HT1080 (cell line): Measurements from ENCODE around the gene GALNT6. TPM values are rescaled to one million over a fixed set of nuclear protein-coding genes. Genes with fewer than 3 reads are reported as not detected.

Experiments
- DNase-seq: peaks from one replicate; pipeline ENCODE4 v3.0.0-alpha.2; 2015; ENCODE audit warnings: low read depth
- total RNA-seq: library from RNA; depleted of rRNA; stranded (reverse); fragments of >200 nt; shearing (Covaris generic); gene quantifications from 2 replicates; pipeline ENCODE4 v1.2.3, GENCODE V29; 2014

The GALNT6 gene
- total RNA-seq, 1 experiment from 2014 or later: 58.9 TPM

- DNase-seq: peak; percentile 90
Observed at GRCh38 chr12:51383269-51383905, 7.8 kb downstream of the GALNT6 start.

DNA sequence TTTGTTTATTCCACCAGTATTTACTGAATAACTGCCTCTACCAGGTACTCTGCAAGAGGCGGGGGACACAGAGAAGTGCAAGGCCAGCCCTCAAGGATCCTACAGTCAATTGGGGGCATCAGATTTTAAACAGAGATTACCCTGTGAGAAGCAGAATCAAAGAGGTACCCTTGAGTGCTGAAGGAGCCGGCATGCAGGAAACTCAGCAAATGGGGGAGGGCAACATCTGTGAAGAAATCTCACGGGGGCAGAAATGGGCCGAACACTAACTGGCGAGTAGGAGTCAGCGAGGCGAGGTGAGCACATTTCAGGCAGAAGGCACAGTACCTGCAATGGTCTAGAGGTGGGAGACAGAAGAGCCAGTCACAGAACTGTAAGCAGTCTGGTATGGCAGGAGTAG, 9.0 kb downstream of the GALNT6 start:
- no peak for DNase-seq

DNA sequence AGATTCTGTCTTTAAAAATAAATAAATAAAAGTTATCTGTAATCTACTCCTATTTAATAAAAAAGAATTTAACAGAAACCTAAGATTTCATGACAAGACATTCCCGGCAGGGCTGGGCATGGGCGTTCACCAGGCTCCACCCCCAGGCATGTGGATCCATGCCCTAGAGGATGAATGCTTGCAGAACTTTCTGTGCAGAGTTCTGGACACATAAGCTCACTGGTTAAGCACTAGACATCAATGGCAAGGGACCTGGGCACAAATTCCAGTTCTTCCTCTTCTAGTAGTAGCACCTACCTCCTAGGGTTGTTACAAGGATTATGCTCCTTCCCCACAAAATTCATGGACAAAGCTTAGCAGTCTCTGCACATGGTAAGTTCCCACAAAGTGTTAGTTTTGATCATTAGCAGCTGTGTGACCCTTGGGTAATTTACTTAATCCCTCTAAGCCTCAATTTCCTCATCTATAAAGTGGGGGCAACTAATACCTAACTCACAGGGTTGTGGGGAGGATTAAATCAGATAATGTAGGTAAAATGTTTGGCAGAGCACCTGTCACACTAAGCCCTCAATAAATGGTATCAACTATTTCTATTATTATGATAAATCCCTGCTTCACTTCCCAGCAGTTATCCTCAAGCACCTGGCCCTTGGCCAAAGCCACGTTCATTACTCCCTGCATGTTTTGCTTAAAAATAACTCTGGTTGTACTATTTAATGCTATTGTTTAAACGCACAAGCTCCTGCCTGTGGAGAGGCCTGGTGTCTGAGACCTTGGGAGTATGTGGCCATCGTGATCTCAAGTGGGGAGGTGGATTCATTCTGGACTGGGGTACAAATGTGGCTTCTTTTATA, 9.8 kb downstream of the GALNT6 start:
- DNase-seq: no peak

DNA sequence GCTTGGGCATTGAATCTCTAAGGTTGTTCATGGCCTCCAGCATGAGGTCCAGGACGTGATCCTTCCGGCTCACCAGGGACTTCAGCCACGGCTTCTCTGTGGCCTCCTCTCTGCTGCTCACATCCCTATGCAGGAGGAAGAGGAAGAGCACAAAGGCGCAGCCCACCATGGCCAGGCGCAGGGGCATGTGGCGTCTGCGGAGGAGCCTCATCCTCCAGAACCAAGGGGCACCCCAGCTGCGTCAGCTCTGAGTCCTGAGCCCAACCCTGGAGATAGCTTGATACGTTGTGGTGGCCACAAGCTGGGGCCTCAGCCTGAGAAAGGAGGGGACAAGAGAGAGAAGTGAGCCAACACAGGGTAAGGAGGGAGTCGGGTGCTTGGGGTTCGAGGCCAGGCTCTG, 11.6 kb downstream of the GALNT6 start:
- no peak for DNase-seq

DNA sequence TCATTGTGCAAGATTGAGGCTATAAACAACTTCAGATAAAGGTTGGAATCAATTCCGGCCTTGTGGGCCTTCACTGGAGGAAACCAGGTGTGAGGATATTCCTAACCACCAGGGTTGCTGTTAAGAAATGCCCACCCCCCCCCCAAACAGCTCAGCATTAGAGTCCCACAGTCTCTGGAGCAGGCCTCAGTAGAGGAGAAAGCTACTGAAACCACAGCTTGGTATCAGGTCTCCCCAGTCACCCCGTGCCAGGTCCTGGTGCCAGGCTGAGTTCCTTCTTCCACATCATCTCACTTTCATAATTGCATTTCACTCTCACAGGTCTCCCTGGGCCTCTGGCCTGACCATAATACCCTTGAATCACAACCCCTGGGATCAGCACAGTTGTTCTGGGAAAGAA, 12.5 kb downstream of the GALNT6 start:
- no peak for DNase-seq

DNA sequence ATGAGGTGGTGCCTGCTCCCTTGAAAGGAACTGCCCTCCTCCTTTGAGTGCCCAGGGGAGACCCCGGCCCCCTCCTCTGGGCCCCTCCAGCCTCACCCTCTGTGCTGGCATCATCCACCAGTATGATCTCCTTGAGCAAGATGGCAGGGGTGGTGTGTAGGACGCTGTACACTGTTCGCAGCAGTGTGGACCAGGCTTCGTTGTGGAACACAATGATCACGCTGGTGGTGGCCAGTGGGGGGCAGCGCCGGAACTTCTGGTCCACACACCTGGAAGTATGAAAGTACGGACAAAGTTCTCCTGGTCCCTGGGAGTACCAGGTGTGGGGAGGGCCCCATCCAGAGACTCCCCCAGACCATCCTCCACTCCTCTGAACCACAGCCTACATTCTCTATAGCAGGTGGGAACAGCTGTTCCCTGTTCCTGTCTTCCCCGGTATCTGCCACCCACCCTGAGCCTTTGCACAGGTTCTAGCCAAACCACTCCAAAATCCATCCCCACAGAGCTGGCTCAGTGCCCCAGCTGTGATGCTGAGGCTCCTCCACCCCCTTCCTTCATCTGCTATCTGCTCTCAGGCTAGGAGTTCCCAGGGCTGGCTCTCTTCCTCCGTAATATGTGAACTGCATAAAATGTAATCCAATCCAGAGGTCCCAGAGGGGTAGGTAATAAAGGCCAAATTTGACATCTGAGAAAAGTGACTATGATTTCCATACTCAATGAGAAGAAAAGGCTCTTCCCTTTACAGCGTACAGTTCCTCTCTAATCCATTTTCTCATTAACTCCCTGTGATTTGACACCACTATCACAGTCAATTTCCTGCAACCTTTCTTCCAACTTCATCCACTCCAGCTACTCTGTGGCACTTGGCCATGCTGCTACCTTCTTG, 13.9 kb downstream of the GALNT6 start:
- DNase-seq: no peak

GRCh38 chr12:51374856-51375255, 16.4 kb downstream of the GALNT6 start:
- no peak for DNase-seq

- no peak for DNase-seq
Observed at GRCh38 chr12:51374361-51374760, 16.8 kb downstream of the GALNT6 start.

DNA sequence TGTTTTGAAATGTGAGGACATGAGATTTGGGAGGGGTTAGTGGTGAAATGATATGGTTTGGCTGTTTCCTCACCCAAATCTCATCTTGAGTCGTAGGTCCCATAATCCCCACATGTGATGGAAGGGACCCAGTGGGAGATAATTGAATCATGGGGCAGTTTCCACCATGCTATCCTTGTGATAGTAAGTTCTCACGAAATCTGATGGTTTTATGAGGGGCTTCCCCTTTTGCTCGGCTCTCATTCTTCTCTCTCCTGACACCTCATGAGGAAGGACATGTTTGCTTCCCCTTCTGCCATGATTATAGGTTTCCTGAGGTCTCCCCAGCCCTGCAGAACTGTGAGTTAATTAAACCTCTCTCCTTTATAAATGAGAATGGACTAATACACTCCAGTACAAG, 18.0 kb downstream of the GALNT6 start:
- DNase-seq: no peak

- DNase-seq: peak; percentile 19
Observed at GRCh38 chr12:51372021-51372420, 19.2 kb downstream of the GALNT6 start.

DNA sequence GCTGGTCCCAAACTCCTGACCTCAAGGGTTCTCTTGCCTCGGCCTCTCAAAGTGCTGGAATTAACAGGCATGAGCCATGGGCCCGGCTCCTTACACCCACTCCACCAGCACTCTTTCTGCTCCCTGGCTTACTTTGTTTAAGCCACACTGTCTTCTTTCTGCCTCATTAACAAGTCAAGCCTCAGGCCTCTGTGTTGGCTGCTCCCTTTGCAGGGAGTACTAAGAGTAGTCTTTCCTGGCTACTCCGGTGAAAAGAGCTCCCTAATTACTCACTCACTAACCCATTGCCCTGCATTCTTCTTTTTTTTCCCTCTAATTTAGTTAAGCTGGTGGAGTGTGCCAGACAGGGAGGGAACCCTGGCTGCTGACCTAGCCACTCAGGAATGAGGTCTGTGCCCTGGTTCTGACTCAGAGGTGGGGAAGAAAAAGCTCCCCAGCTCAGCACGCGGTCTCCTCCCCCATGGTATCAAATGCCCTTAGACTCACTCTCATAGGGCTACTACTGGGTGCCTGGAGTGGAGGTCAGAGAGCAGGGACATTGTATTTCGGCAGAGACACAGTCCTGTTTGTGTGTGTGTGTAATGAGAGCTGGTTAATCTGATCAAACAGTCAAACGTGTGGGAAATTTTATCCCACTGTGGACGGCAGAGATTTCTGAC, 19.8 kb downstream of the GALNT6 start:
- peak; percentile 99 for DNase-seq

- DNase-seq: no peak
Observed at GRCh38 chr12:51370667-51371066, 20.5 kb downstream of the GALNT6 start.

DNA sequence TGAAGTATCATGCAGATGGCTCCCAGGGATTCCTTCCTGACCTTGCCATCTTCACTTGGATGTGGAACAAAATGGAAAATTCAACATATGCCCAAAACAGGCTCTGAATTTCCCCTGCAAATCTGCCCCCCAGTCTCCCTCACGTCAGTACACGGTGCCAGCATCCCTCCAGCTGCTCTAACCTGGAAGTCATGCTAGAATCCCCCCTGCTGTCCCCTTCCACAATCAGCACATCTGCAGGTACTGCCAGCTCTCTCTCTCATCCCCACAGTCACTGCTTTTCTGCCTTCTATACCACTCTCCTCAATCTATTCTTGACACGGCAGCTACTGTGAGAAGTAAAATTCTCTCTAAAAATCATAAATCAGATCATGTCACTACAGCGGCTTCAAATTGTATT, 21.6 kb downstream of the GALNT6 start:
- DNase-seq: no peak

DNA sequence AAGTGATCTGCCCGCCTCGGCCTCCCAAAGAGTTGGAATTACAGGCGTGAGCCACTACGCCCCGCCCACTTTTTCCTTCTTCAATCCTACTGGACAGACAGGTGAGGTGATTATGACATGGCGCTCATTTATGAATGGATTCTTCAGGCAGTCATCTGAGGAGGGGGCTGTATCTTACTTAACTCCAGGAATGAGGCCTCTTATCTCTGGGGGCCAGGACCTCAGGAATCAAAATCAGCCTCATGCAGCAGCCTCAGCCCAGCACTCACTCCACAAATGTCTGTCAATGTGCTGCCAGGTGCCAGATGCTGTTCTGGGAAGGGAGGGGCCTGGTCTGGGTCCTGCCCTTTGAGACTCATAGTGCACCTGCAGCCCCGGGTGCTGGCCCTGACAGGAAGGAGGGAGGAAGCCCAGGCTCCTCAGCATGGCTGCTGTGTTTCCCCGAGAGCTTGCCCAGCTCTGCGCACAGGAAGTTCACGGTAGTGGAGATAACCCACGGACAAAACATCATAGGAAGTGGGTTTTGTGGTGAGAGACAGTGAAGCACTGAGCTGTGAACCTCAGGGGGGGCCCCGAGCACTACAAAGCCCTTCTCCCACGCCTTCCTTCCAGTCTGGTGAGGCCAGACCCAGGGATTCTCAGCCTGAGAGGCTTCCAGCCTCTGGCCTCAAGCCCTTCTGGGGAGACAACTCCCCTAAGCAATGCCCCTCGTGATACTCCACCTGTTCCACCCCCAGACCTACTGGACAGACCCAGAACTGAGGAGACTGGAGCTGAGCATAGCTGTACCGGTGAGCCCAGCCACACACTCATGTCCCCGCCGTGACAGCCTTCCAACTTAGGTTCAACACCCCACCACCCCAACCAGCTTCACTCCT, 22.3 kb downstream of the GALNT6 start:
- DNase-seq: peak; percentile 85

DNA sequence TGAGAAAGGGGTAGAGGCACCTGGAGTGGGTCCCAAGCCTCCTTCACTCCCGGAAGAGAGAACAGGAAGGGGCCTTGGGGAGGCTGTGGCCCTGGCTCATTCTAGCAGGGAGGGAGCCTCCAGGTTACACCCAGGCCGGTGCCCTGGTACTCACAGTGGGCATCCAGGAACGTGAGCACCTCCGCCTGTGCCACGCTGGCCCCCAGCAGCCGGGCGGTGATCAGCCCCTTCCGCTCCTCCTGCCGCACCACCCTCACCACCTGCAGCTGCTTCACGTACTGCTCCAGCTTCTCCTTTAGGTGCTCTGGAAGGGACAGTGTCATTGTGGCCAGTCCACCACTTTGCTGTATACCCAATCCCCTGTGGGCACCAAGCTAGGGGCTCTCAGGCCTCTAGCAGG, 25.9 kb downstream of the GALNT6 start:
- DNase-seq: no peak

GRCh38 chr12:51364001-51364400, 27.2 kb downstream of the GALNT6 start:
- DNase-seq: no peak

GRCh38 chr12:51362747-51363342, 28.4 kb downstream of the GALNT6 start:
- no peak for DNase-seq

- no peak for DNase-seq
Observed at GRCh38 chr12:51362307-51362706, 28.9 kb downstream of the GALNT6 start.

DNA sequence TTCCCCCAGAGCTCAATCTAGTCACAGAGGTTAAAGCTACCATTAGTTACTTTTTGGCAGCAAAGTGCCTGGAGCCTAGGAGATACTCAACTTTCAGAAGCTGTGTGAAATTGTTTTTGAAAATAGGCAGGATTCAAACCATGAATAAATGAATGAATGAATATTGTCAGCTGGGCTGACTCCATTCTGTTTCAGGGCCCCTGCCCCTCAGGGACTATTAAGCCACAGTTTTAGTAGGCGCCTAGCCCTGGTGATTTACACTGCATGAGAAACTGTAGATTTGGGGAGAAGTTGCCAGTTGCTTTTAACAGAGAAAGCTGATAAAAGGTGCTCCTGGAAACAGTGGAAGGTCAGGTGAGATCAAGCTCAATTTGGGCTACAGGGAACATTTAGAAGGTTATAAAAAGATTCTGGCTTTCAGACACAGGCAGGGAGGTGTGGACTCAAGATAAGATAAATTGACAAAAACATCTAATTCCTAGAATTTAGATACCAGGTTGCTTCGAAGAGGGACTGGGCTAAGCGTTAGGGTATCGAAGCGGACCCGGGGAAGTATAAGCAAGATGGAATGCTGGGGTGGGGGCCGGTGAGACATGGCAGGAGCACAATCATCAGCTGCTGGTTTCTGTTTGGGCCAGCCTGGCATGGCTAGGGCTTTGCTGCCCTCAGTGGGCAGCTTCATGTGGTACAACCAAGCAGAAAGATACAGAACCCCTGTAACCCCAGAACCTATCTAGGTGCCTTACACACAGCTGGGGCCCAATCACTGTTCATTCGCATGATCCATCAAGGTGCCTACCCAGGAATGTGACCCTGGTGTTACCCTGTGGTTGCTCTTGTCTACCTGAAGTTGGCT, 29.8 kb downstream of the GALNT6 start:
- DNase-seq: no peak
